Neural progenitor cell (in vitro differentiated cells): ENCODE data around the gene ACKR3. TPM values are rescaled to one million over a fixed set of nuclear protein-coding genes. Genes with fewer than 3 reads are reported as not detected.

Experiments used
- DNase-seq: peaks from one replicate; pipeline ENCODE4 v3.0.0-alpha.2; 2016; ENCODE audit warnings: low spot score
- H2AFZ ChIP-seq: fragments of 200-600 bp; sonication (generic); replicated peaks from 2 replicates; pipeline ENCODE4 v1.6.1; 2016; ENCODE audit warnings: antibody characterized with exemption
- H3F3A ChIP-seq: fragments of 200-600 bp; sonication (generic); 2 replicates; pipeline ENCODE4 v1.6.1; 2016; ENCODE audit warnings: antibody characterized with exemption, low read depth
- H3K27ac ChIP-seq: fragments of 200-600 bp; sonication (generic); 2 replicates; pipeline ENCODE4 v1.5.1; 2016; ENCODE audit warnings: mild to moderate bottlenecking
- H3K27me3 ChIP-seq: fragments of 200-600 bp; sonication (generic); 2 replicates; pipeline ENCODE4 v1.6.1; 2016; ENCODE audit warnings: mild to moderate bottlenecking, moderate library complexity
- H3K36me3 ChIP-seq: fragments of 200-600 bp; sonication (generic); 2 replicates; pipeline ENCODE4 v1.5.1; 2016
- H3K4me1 ChIP-seq: fragments of 200-600 bp; sonication (generic); 2 replicates; pipeline ENCODE4 v1.6.1; 2016; ENCODE audit warnings: mixed run types
- H3K4me2 ChIP-seq: fragments of 200-600 bp; sonication (generic); 2 replicates; pipeline ENCODE4 v1.6.1; 2016
- H3K4me3 ChIP-seq: fragments of 200-600 bp; sonication (generic); 2 replicates; pipeline ENCODE4 v1.5.1; 2016
- H3K79me2 ChIP-seq: fragments of 200-600 bp; sonication (generic); 2 replicates; pipeline ENCODE4 v1.6.1; 2016; ENCODE audit warnings: low read depth
- H3K9ac ChIP-seq: fragments of 200-600 bp; sonication (generic); 2 replicates; pipeline ENCODE4 v1.6.1; 2016
- H3K9me3 ChIP-seq: fragments of 200-600 bp; sonication (generic); 2 replicates; pipeline ENCODE4 v1.5.1; 2016; ENCODE audit warnings: low read depth
- H4K20me1 ChIP-seq: fragments of 200-600 bp; sonication (generic); 2 replicates; pipeline ENCODE4 v1.6.1; 2016; ENCODE audit warnings: low read depth
- H3K27ac Mint-ChIP-seq: 3 replicates; pipeline ENCODE4 v1.8.0; 2021; ENCODE audit warnings: mixed read lengths
- H3K27me3 Mint-ChIP-seq: 2 replicates; pipeline ENCODE4 v1.8.0; 2022; ENCODE audit warnings: low read depth, mild to moderate bottlenecking, inconsistent platforms, moderate library complexity, mixed read lengths; ENCODE audit not compliant: insufficient read depth
- H3K36me3 Mint-ChIP-seq: 3 replicates; pipeline ENCODE4 v1.8.0; 2021; ENCODE audit warnings: mixed read lengths
- H3K4me1 Mint-ChIP-seq: 3 replicates; pipeline ENCODE4 v1.8.0; 2021; ENCODE audit warnings: mixed read lengths
- H3K4me3 Mint-ChIP-seq: 3 replicates; pipeline ENCODE4 v1.8.0; 2021; ENCODE audit warnings: mild to moderate bottlenecking, moderate library complexity, mixed read lengths
- H3K9me3 Mint-ChIP-seq: 3 replicates; pipeline ENCODE4 v1.8.0; 2020; ENCODE audit warnings: mixed read lengths
- CTCF ChIP-seq: fragments of 200-600 bp; sonication (generic); IDR thresholded peaks from 2 replicates; pipeline ENCODE4 v1.5.1; 2017; ENCODE audit warnings: antibody characterized with exemption, mild to moderate bottlenecking
- EZH2 ChIP-seq: fragments of 200-600 bp; sonication (generic); IDR thresholded peaks from 2 replicates; pipeline ENCODE4 v1.6.1; 2017; ENCODE audit warnings: antibody characterized with exemption, mild to moderate bottlenecking, moderate library complexity
- EZH2phosphoT487 ChIP-seq: fragments of 200-600 bp; sonication (generic); IDR thresholded peaks from 2 replicates; pipeline ENCODE4 v1.6.1; 2017; ENCODE audit warnings: antibody characterized with exemption
- total RNA-seq: library from RNA; depleted of rRNA; stranded (reverse); fragments of >200 nt; gene quantifications from 2 replicates; pipeline ENCODE4 v1.2.3, GENCODE V29; 2015; ENCODE audit warnings: low replicate concordance

The ACKR3 gene
- total RNA-seq, 1 donor from 2014 or later, result 1.6 TPM

GRCh38 chr2:236607471-236608187 is 38.0 kb downstream of the ACKR3 start:
- Histone ChIP-seq H4K20me1 (no peaks in the 10 kb centered on the region), H3K27me3 (no peaks in the 10 kb centered on the region), H3K27ac (no peak overlapping the region), H3K79me2 (no peaks in the 10 kb centered on the region), H3K4me3 (no peak overlapping the region), H3K9ac (no peak overlapping the region), H3K9me3 (no peaks in the 10 kb centered on the region), H3K36me3 (no peaks in the 10 kb centered on the region), H3F3A (no peaks in the 10 kb centered on the region), H2AFZ (no peak overlapping the region), H3K4me2 (no peak overlapping the region), H3K4me1 (peaks cover 5% of the 10 kb centered on the region)
- Mint-ChIP-seq H3K4me3 (no peak overlapping the region), H3K9me3 (peaks cover 8% of the 10 kb centered on the region), H3K36me3 (peaks cover 3% of the 10 kb centered on the region), H3K4me1 (peaks cover 34% of the 10 kb centered on the region), H3K27ac (peak overlapping the region; percentile 80), H3K27me3 (peaks cover 9% of the 10 kb centered on the region)
- TF ChIP-seq CTCF (peak; percentile 21), EZH2 (no peak)
- peak; percentile 27 for DNase-seq

- Histone ChIP-seq H3K27me3 (no peaks in the 10 kb centered on the region), H3K79me2 (no peaks in the 10 kb centered on the region), H3K4me3 (no peak overlapping the region), H4K20me1 (no peaks in the 10 kb centered on the region), H3K4me2 (no peak overlapping the region), H3K4me1 (peaks cover 11% of the 10 kb centered on the region), H3K9me3 (no peaks in the 10 kb centered on the region), H2AFZ (no peak overlapping the region), H3K36me3 (no peaks in the 10 kb centered on the region), H3K27ac (no peak overlapping the region), H3K9ac (no peak overlapping the region), H3F3A (no peaks in the 10 kb centered on the region)
- Mint-ChIP-seq H3K4me1 (peaks cover 34% of the 10 kb centered on the region), H3K36me3 (peaks cover 3% of the 10 kb centered on the region), H3K27ac (no peak overlapping the region), H3K9me3 (peaks cover 8% of the 10 kb centered on the region), H3K4me3 (no peak overlapping the region), H3K27me3 (peaks cover 11% of the 10 kb centered on the region)
- no peak for DNase-seq
- TF ChIP-seq EZH2phosphoT487 (no peak), EZH2 (no peak), CTCF (no peak)
Measured at GRCh38 chr2:236608188-236608525, 38.5 kb downstream of the ACKR3 start.

- peaks cover 37% of the 10 kb centered on the region for H3K4me1 Mint-ChIP-seq
Measured at GRCh38 chr2:236608710-236609109, 39.1 kb downstream of the ACKR3 start.

More at GRCh38 chr2:236608710-236609109, 39.1 kb downstream of the ACKR3 start:
- DNase-seq, result no peak
- peaks cover 12% of the 10 kb centered on the region for H3K27me3 Mint-ChIP-seq
- Histone ChIP-seq H3K4me1 (peaks cover 13% of the 10 kb centered on the region), H3K79me2 (no peaks in the 10 kb centered on the region), H3K9me3 (no peaks in the 10 kb centered on the region), H3K9ac (no peak overlapping the region), H3K27me3 (no peaks in the 10 kb centered on the region), H3K4me2 (no peak overlapping the region), H2AFZ (no peak overlapping the region), H3K27ac (no peak overlapping the region), H3K36me3 (no peaks in the 10 kb centered on the region), H3F3A (no peaks in the 10 kb centered on the region), H3K4me3 (no peak overlapping the region), H4K20me1 (no peaks in the 10 kb centered on the region)
- no peak overlapping the region for H3K27ac Mint-ChIP-seq
- H3K4me3 Mint-ChIP-seq, result no peak overlapping the region
- TF ChIP-seq CTCF (no peak), EZH2phosphoT487 (no peak), EZH2 (no peak)
- peaks cover 8% of the 10 kb centered on the region for H3K9me3 Mint-ChIP-seq
- H3K36me3 Mint-ChIP-seq, result peaks cover 3% of the 10 kb centered on the region
